GM12878 (cell line): ENCODE measurements around the gene ADAM15. TPM values are rescaled to one million over a fixed set of nuclear protein-coding genes. Genes with fewer than 3 reads are reported as not detected.

ENCODE experiments used
- ATAC-seq: fragments of 200-7000 bp; cut with Tn5 transposase; 3 replicates; pipeline ENCODE4 v1.9.1; 2020; ENCODE audit warnings: mild to moderate bottlenecking, moderate library complexity
- BruUV-seq: library from RNA; stranded (reverse); fragments of 400-500 nt; replicated peaks from 2 replicates; lab custom pipeline; 2021; lab: Mats Ljungman, UMichigan
- CTCF ChIA-PET: fragments of 300-600 bp; sonication (Branson Sonifier 250); formaldehyde crosslinking; extraction: SDS; loops from one replicate; lab custom pipeline; 2021; ENCODE audit warnings: inconsistent platforms; lab: Yijun Ruan, JAX
- POLR2A ChIA-PET: fragments of 350-600 bp; formaldehyde crosslinking; extraction: SDS; loops from one replicate; lab custom pipeline; 2021; ENCODE audit warnings: inconsistent platforms; lab: Charles Lee
- RAD21 ChIA-PET: fragments of 300-600 bp; sonication (Branson Sonifier 250); formaldehyde crosslinking; loops from one replicate; lab custom pipeline; 2023; ENCODE audit warnings: antibody characterized with exemption; ENCODE audit not compliant: unreplicated experiment; lab: Charles Lee
- SMC1A ChIA-PET: fragments of 300-600 bp; sonication (Branson Sonifier 250); formaldehyde crosslinking; loops from one replicate; lab custom pipeline; 2023; ENCODE audit not compliant: unreplicated experiment, uncharacterized antibody; lab: Charles Lee
- DNase-seq: peaks from one replicate; pipeline ENCODE4 v3.0.0-alpha.2; 2011; ENCODE audit warnings: low read depth, low spot score
- FAIRE-seq: peaks from 3 replicates; lab custom pipeline; 2011; peaks lifted over from hg19 to GRCh38; lab: Jason Lieb, UNC
- H2AFZ ChIP-seq: 2 replicates; pipeline ENCODE4 v1.6.0; 2011; ENCODE audit warnings: low read depth, low read length, control low read depth; ENCODE audit not compliant: control insufficient read depth
- H3K27ac ChIP-seq: 2 replicates; pipeline ENCODE4 v1.5.1; 2011; ENCODE audit warnings: control low read depth; ENCODE audit not compliant: control insufficient read depth, insufficient read depth
- H3K27me3 ChIP-seq, 2 experiments: replicated peaks in 1 of 2; 2 replicates each; pipeline versions ENCODE4 v1.6.0 to v1.6.1; 2011; ENCODE audit warnings: low read length in 1 of 2; ENCODE audit not compliant: control insufficient read depth in 2 of 2, insufficient read depth in 2 of 2
- H3K36me3 ChIP-seq, 2 experiments: 2 replicates each; pipeline ENCODE4 v1.5.1; 2011; ENCODE audit warnings: low read length in 1 of 2; ENCODE audit not compliant: control insufficient read depth in 2 of 2, insufficient read depth in 2 of 2
- H3K4me1 ChIP-seq: 2 replicates; pipeline ENCODE4 v1.6.1; 2011; ENCODE audit warnings: mild to moderate bottlenecking, low read length, moderate library complexity, mixed read lengths; ENCODE audit not compliant: control insufficient read depth, insufficient read depth
- H3K4me2 ChIP-seq: 2 replicates; pipeline ENCODE4 v1.6.0; 2011; ENCODE audit warnings: control low read depth; ENCODE audit not compliant: control insufficient read depth, insufficient read depth
- H3K4me3 ChIP-seq: fragments of 200-600 bp; sonication (generic); 2 replicates; pipeline ENCODE4 v1.5.1; 2016
- H3K79me2 ChIP-seq: 2 replicates; pipeline ENCODE4 v1.6.0; 2011; ENCODE audit warnings: low read length; ENCODE audit not compliant: control insufficient read depth, insufficient read depth
- H3K9ac ChIP-seq: 2 replicates; pipeline ENCODE4 v1.8.0; 2011; ENCODE audit warnings: low read length, control low read depth, mixed read lengths; ENCODE audit not compliant: control insufficient read depth, insufficient read depth
- H3K9me3 ChIP-seq: replicated peaks from 3 replicates; pipeline ENCODE4 v1.5.1; 2011; ENCODE audit warnings: mild to moderate bottlenecking, low read length; ENCODE audit not compliant: control insufficient read depth, insufficient read depth
- H4K20me1 ChIP-seq: 2 replicates; pipeline ENCODE4 v1.6.0; 2011; ENCODE audit not compliant: control insufficient read depth, insufficient read depth
- BCL3 ChIP-seq: IDR thresholded peaks from 2 replicates; pipeline ENCODE4 v1.6.1; 2011; ENCODE audit warnings: borderline replicate concordance, low read depth, mild to moderate bottlenecking, moderate library complexity, low read length; ENCODE audit not compliant: insufficient read depth, poor library complexity, severe bottlenecking
- BMI1 ChIP-seq: fragments of 450-650 bp; IDR thresholded peaks from 2 replicates; pipeline ENCODE4 v1.6.1; 2016; ENCODE audit warnings: mild to moderate bottlenecking, moderate library complexity, borderline replicate concordance
- CTCF ChIP-seq, 3 experiments: IDR thresholded peaks in 2 of 3; conservative IDR thresholded peaks in 1 of 3; 2 replicates each; pipeline ENCODE4 v1.5.1; 2011; ENCODE audit warnings: low read depth in 3 of 3, low read length in 3 of 3, mild to moderate bottlenecking in 3 of 3, control low read depth in 2 of 3, moderate library complexity in 2 of 3, inconsistent platforms in 1 of 3, mixed read lengths in 1 of 3; ENCODE audit not compliant: control insufficient read depth in 2 of 3, insufficient read depth in 1 of 3; ENCODE audit errors: extremely low read depth in 1 of 3
- E2F8 ChIP-seq: fragments of 450-650 bp; IDR thresholded peaks from 2 replicates; pipeline ENCODE4 v1.6.1; 2018; ENCODE audit warnings: mild to moderate bottlenecking, low read depth, moderate library complexity; ENCODE audit not compliant: partially characterized antibody
- EGR1 ChIP-seq, 2 experiments: IDR thresholded peaks; 1 replicate in 1 of 2; 2 replicates in 1 of 2; pipeline ENCODE4 v1.6.1; 2011 to 2012; ENCODE audit warnings: low read depth in 2 of 2, low read length in 2 of 2, borderline replicate concordance in 1 of 2, mild to moderate bottlenecking in 1 of 2, moderate library complexity in 1 of 2
- ETV6 ChIP-seq, 2 experiments: fragments of 450-650 bp in 1 of 2; IDR thresholded peaks in 1 of 2; conservative IDR thresholded peaks in 1 of 2; 2 replicates each; pipeline ENCODE4 v1.6.1; 2014; ENCODE audit warnings: antibody characterized with exemption in 1 of 2, borderline replicate concordance in 1 of 2, low read depth in 1 of 2, mild to moderate bottlenecking in 1 of 2, moderate library complexity in 1 of 2
- HCFC1 ChIP-seq: fragments of 150-350 bp; IDR thresholded peaks from 2 replicates; pipeline ENCODE4 v1.6.1; 2014; ENCODE audit warnings: low read length
- IRF4 ChIP-seq: IDR thresholded peaks from 2 replicates; pipeline ENCODE4 v1.6.1; 2011; ENCODE audit warnings: low read depth, low read length
- NBN ChIP-seq: fragments of 450-650 bp; IDR thresholded peaks from 2 replicates; pipeline ENCODE4 v1.6.1; 2016
- POLR2A ChIP-seq: IDR thresholded peaks from 2 replicates; pipeline ENCODE4 v1.6.1; 2011; ENCODE audit warnings: low read depth, mild to moderate bottlenecking, low read length
- RB1 ChIP-seq: fragments of 450-650 bp; formaldehyde crosslinking; IDR thresholded peaks from 2 replicates; pipeline ENCODE4 v1.6.1; 2017; ENCODE audit warnings: mild to moderate bottlenecking, borderline replicate concordance
- SMC3 ChIP-seq: IDR thresholded peaks from 2 replicates; pipeline ENCODE4 v1.6.1; 2011; ENCODE audit warnings: low read length, improper control_type of control experiment, borderline replicate concordance
- SREBF1 ChIP-seq: IDR thresholded peaks from 2 replicates; pipeline ENCODE4 v1.6.1; 2012; ENCODE audit warnings: mild to moderate bottlenecking, low read length
- TARDBP ChIP-seq: IDR thresholded peaks from 2 replicates; pipeline ENCODE4 v1.6.1; 2016; ENCODE audit warnings: borderline replicate concordance
- ZNF24 ChIP-seq: fragments of 450-650 bp; IDR thresholded peaks from 2 replicates; pipeline ENCODE4 v1.6.1; 2017; ENCODE audit warnings: antibody characterized with exemption, mild to moderate bottlenecking
- ZZZ3 ChIP-seq: IDR thresholded peaks from 2 replicates; pipeline ENCODE4 v1.6.1; 2011; ENCODE audit warnings: low read depth; ENCODE audit not compliant: control insufficient read depth, insufficient read length
- WGBS: methylation state at CpG from one replicate; pipeline ENCODE4 v1.1.6; 2016; ENCODE audit warnings: low lambda C conversion rate; ENCODE audit not compliant: insufficient replicate concordance, insufficient coverage; ENCODE audit errors: missing lambda C conversion rate; 5-methylcytosine and 5-hydroxymethylcytosine counted together
- in situ Hi-C: fragments of 300-500 bp; cut with MboI; formaldehyde crosslinking; loops from 9 replicates; pipeline ENCODE4 v1.14.3; 2018; ENCODE audit warnings: mixed read lengths
- intact Hi-C: fragments of 100-400 bp; cut with micrococcal nuclease; formaldehyde crosslinking; loops from one replicate; pipeline ENCODE4 v1.14.2; 2022; ENCODE audit not compliant: unreplicated experiment
- polyA plus RNA-seq, 11 experiments: library from polyadenylated mRNA; depleted of rRNA in 4 of 11; unstranded in 6 of 11; stranded (reverse) in 5 of 11; fragments of >200 nt; fragmentation: Nextera tagmentation in 4 of 11; fragmentation: Illumina TruSeq in 1 of 11; extraction: Ambion mirVana in 4 of 11; extraction: Trizol in 1 of 11; gene quantifications; 1 replicate in 1 of 11; 2 replicates in 10 of 11; pipeline versions ENCODE4 v1.2.1 to v1.2.3, GENCODE V29; 2011 to 2016; ENCODE audit warnings: inconsistent platforms in 2 of 11, missing spikeins in 2 of 11, low read depth in 1 of 11
- total RNA-seq, 4 experiments: library from RNA; depleted of rRNA in 3 of 4; stranded (reverse); fragments of >200 nt in 3 of 4; fragmentation: Illumina TruSeq in 1 of 4; extraction: Trizol in 1 of 4; gene quantifications; 2 replicates each; pipeline versions ENCODE4 v1.2.1 to v1.2.3, GENCODE V29; 2013 to 2021

The ADAM15 gene
- total and polyA plus RNA-seq, 10 of the 15 experiments (the other 5 are each of a cell fraction or from before 2014, with no cell fraction given) = 0.29 to 38.8 (median 14.7) TPM

GRCh38 chr1:155083865-155084721 lies 33.0 kb downstream of the ADAM15 start:
- WGBS = 17% methylated on average over 21 of the region's 21 CpGs
- peaks cover 39% of the 10 kb centered on the region for H3K4me1 ChIP-seq
- RAD21 ChIA-PET = interaction anchor here (0.8 to 3.0 kb wide), 28 partner anchors 10 to 605 kb away, joined by 3 to 63 read pairs (median 5); partner anchors contain the start of genes ADAM15, CKS1B, EFNA4 and FLAD1
- intact Hi-C loops = loop anchor here (1.0 to 10.0 kb wide), 4 partner anchors 21 to 599 kb away; partner anchors contain the start of genes EFNA4 and UBE2Q1
- H3K79me2 ChIP-seq = no peaks in the 10 kb centered on the region
- SMC1A ChIA-PET = interaction anchor here (1.0 to 2.9 kb wide), 9 partner anchors 19 to 84 kb away, joined by 3 to 17 read pairs (median 5); partner anchors contain the start of gene EFNA4
- no peak overlapping the region for H3K27ac ChIP-seq
- in situ Hi-C loops = no loop called here
- CTCF ChIA-PET = interaction anchor here (0.9 to 5.5 kb wide), 33 partner anchors 9 to 903 kb away, joined by 3 to 195 read pairs (median 6); partner anchors contain the start of genes ADAM15, EFNA4, FLAD1 and KRTCAP2
- H3K9ac ChIP-seq = no peak overlapping the region
- no peak; the same call in 2 of the 3 replicates for ATAC-seq
- BruUV-seq = no TSS peak
- no peak for FAIRE-seq
- POLR2A ChIA-PET = interaction anchor here (1.0 to 2.0 kb wide), 9 partner anchors 13 to 110 kb away, joined by 3 to 12 read pairs (median 4); partner anchors contain the start of genes CKS1B, EFNA4 and SLC50A1
- H3K9me3 ChIP-seq = no peaks in the 10 kb centered on the region
- H3K4me3 ChIP-seq = peak overlapping the region; percentile 72; the same call in 1 of the 2 replicates
- no peak for DNase-seq
- H4K20me1 ChIP-seq = no peaks in the 10 kb centered on the region
- H3K36me3 ChIP-seq = no peaks in the 10 kb centered on the region
- peak overlapping the region; percentile 79 for H3K4me2 ChIP-seq
- H3K27me3 ChIP-seq = peaks cover 23 to 27% of the 10 kb centered on the region in 2 experiments
- peak overlapping the region; percentile 97 for H2AFZ ChIP-seq
- TF ChIP-seq HCFC1 (no peak), ZZZ3 (no peak), CTCF (IDR thresholded peaks at IDR 0.05 in 2 of 3, conservative IDR thresholded peaks at IDR 0.05 in 1 of 3; ENCODE audit: control insufficient read depth in 2 of 3, extremely low read depth in 1 of 3, insufficient read depth in 1 of 3, low read depth in 3 of 3, low read length in 3 of 3) (peak; percentile 11 to 46 (median 25); a peak in 3 of 6 replicates), E2F8 (no peak), NBN (no peak), POLR2A (no peak), ETV6 (conservative IDR thresholded peaks at IDR 0.05 in 1 of 2, IDR thresholded peaks at IDR 0.05 in 1 of 2; ENCODE audit: borderline replicate concordance in 1 of 2, low read depth in 1 of 2) (no peak; a peak in 1 of 4 replicates), SMC3 (peak; percentile 13; the same call in 1 of the 2 replicates), BMI1 (no peak), SREBF1 (no peak), ZNF24 (no peak), RB1 (no peak), BCL3 (no peak), TARDBP (no peak), IRF4 (no peak), EGR1 (IDR thresholded peaks at IDR 0.05; ENCODE audit: borderline replicate concordance in 1 of 2, low read depth in 2 of 2, low read length in 2 of 2) (peak in 1 of 2 experiments; percentile 41; a peak in 1 of 3 replicates)
